ENCODE data around the gene ATG14. TPM values are rescaled to one million over a fixed set of nuclear protein-coding genes. Genes with fewer than 3 reads are reported as not detected.

ATG14 gene
- total and polyA plus RNA-seq, 5 donors from 2014 or later, result 5.8 to 19.0 (median 6.0) TPM

GRCh38 chr14:55417955-55418354 lies 6.3 kb upstream of the ATG14 start:
- H3K36me3 Mint-ChIP-seq, result no peaks in the 10 kb centered on the region
- H3K9me3 Mint-ChIP-seq, result no peaks in the 10 kb centered on the region
- H3K27ac ChIP-seq (ENCODE audit: insufficient read depth, low read length, poor library complexity, severe bottlenecking), result no peak overlapping the region
- H3K9me3 ChIP-seq (ENCODE audit: control insufficient read depth in 2 of 2, low read length in 2 of 2), result no peaks in the 10 kb centered on the region
- H3K4me1 ChIP-seq (ENCODE audit: control insufficient read depth, insufficient read depth, low read length, poor library complexity, severe bottlenecking), result no peaks in the 10 kb centered on the region
- peaks cover 16% of the 10 kb centered on the region for H3K27me3 Mint-ChIP-seq
- ATAC-seq (ENCODE audit: low read depth in 2 of 2) (no peak), DNase-seq (no peak)
- H3K4me1 Mint-ChIP-seq, result no peaks in the 10 kb centered on the region
- H3K36me3 ChIP-seq (ENCODE audit: control insufficient read depth, insufficient read depth, low read length), result no peaks in the 10 kb centered on the region
- H3K4me3 Mint-ChIP-seq, result no peak overlapping the region
- peaks cover 3% of the 10 kb centered on the region for H3K27me3 ChIP-seq (ENCODE audit: control insufficient read depth, insufficient read depth, low read length)
- H3K27ac Mint-ChIP-seq, result no peak overlapping the region
- no peak overlapping the region for H3K4me3 ChIP-seq (ENCODE audit: low read depth, low read length)

- H3K27me3 Mint-ChIP-seq, result peaks cover 16% of the 10 kb centered on the region
- ATAC-seq (ENCODE audit: low read depth in 2 of 2) (no peak), DNase-seq (peak in 1 of 3 donors; percentile 30)
- H3K4me3 ChIP-seq (ENCODE audit: low read depth, low read length), result no peak overlapping the region
- peaks cover 3% of the 10 kb centered on the region for H3K4me1 ChIP-seq (ENCODE audit: control insufficient read depth, insufficient read depth, low read length, poor library complexity, severe bottlenecking)
- no peak overlapping the region for H3K27ac ChIP-seq (ENCODE audit: insufficient read depth, low read length, poor library complexity, severe bottlenecking)
- no peaks in the 10 kb centered on the region for H3K9me3 Mint-ChIP-seq
- no peaks in the 10 kb centered on the region for H3K9me3 ChIP-seq (ENCODE audit: control insufficient read depth in 2 of 2, low read length in 2 of 2)
- H3K27me3 ChIP-seq (ENCODE audit: control insufficient read depth, insufficient read depth, low read length), result peaks cover 3% of the 10 kb centered on the region
- H3K4me3 Mint-ChIP-seq, result no peak overlapping the region
- peak overlapping the region in 1 of 3 donors; percentile 90 for H3K27ac Mint-ChIP-seq
- H3K36me3 Mint-ChIP-seq, result no peaks in the 10 kb centered on the region
- H3K4me1 Mint-ChIP-seq, result peaks cover 5 to 7% (median 6%) of the 10 kb centered on the region in 4 donors
- H3K36me3 ChIP-seq (ENCODE audit: control insufficient read depth, insufficient read depth, low read length), result no peaks in the 10 kb centered on the region
Observed at GRCh38 chr14:55416866-55417265, 5.2 kb upstream of the ATG14 start.

GRCh38 chr14:55414551-55414950 lies 2.9 kb upstream of the ATG14 start:
- no peak overlapping the region for H3K27ac Mint-ChIP-seq
- no peak for ATAC-seq (ENCODE audit: low read depth in 2 of 2)
- no peaks in the 10 kb centered on the region for H3K36me3 Mint-ChIP-seq
- Histone ChIP-seq H3K27me3 (ENCODE audit: control insufficient read depth, insufficient read depth, low read length) (peaks cover 3% of the 10 kb centered on the region), H3K9me3 (ENCODE audit: control insufficient read depth in 2 of 2, low read length in 2 of 2) (no peaks in the 10 kb centered on the region), H3K4me1 (ENCODE audit: control insufficient read depth, insufficient read depth, low read length, poor library complexity, severe bottlenecking) (peaks cover 24% of the 10 kb centered on the region), H3K27ac (ENCODE audit: insufficient read depth, low read length, poor library complexity, severe bottlenecking) (no peak overlapping the region), H3K4me3 (ENCODE audit: low read depth, low read length) (no peak overlapping the region), H3K36me3 (ENCODE audit: control insufficient read depth, insufficient read depth, low read length) (no peaks in the 10 kb centered on the region)
- no peak overlapping the region for H3K4me3 Mint-ChIP-seq
- H3K27me3 Mint-ChIP-seq, result peaks cover 22% of the 10 kb centered on the region
- no peaks in the 10 kb centered on the region for H3K9me3 Mint-ChIP-seq
- no peak for DNase-seq
- H3K4me1 Mint-ChIP-seq, result peaks cover 19 to 26% (median 22%) of the 10 kb centered on the region in 4 donors

- Histone ChIP-seq H3K27ac (ENCODE audit: insufficient read depth, low read length, poor library complexity, severe bottlenecking) (no peak overlapping the region), H3K36me3 (ENCODE audit: control insufficient read depth, insufficient read depth, low read length) (no peaks in the 10 kb centered on the region), H3K9me3 (ENCODE audit: control insufficient read depth in 2 of 2, low read length in 2 of 2) (no peaks in the 10 kb centered on the region), H3K4me1 (ENCODE audit: control insufficient read depth, insufficient read depth, low read length, poor library complexity, severe bottlenecking) (peaks cover 30% of the 10 kb centered on the region), H3K27me3 (ENCODE audit: control insufficient read depth, insufficient read depth, low read length) (no peaks in the 10 kb centered on the region), H3K4me3 (ENCODE audit: low read depth, low read length) (peak overlapping the region; percentile 89)
- H3K36me3 Mint-ChIP-seq, result no peaks in the 10 kb centered on the region
- no peak for ATAC-seq (ENCODE audit: low read depth in 2 of 2)
- no peak for DNase-seq
- no peaks in the 10 kb centered on the region for H3K9me3 Mint-ChIP-seq
- H3K27me3 Mint-ChIP-seq, result peaks cover 22% of the 10 kb centered on the region
- H3K4me1 Mint-ChIP-seq, result peaks cover 28 to 39% (median 33%) of the 10 kb centered on the region in 4 donors
- H3K4me3 Mint-ChIP-seq, result peak overlapping the region; percentile 76 to 94 (median 92)
- H3K27ac Mint-ChIP-seq, result peak overlapping the region in 2 of 3 donors; percentile 5 to 13
Observed at GRCh38 chr14:55412676-55413075, 1.0 kb upstream of the ATG14 start.

GRCh38 chr14:55410876-55411275 lies 754 bp downstream of the ATG14 start:
- peak overlapping the region; percentile 76 to 94 (median 92) for H3K4me3 Mint-ChIP-seq
- no peaks in the 10 kb centered on the region for H3K36me3 Mint-ChIP-seq
- H3K4me1 Mint-ChIP-seq, result peaks cover 31 to 49% (median 43%) of the 10 kb centered on the region in 4 donors
- no peak for ATAC-seq (ENCODE audit: low read depth in 2 of 2)
- Histone ChIP-seq H3K27ac (ENCODE audit: insufficient read depth, low read length, poor library complexity, severe bottlenecking) (no peak overlapping the region), H3K4me1 (ENCODE audit: control insufficient read depth, insufficient read depth, low read length, poor library complexity, severe bottlenecking) (peaks cover 30% of the 10 kb centered on the region), H3K36me3 (ENCODE audit: control insufficient read depth, insufficient read depth, low read length) (peaks cover 6% of the 10 kb centered on the region), H3K9me3 (ENCODE audit: control insufficient read depth in 2 of 2, low read length in 2 of 2) (no peaks in the 10 kb centered on the region), H3K27me3 (ENCODE audit: control insufficient read depth, insufficient read depth, low read length) (no peaks in the 10 kb centered on the region), H3K4me3 (ENCODE audit: low read depth, low read length) (peak overlapping the region; percentile 94)
- H3K9me3 Mint-ChIP-seq, result no peaks in the 10 kb centered on the region
- no peak for DNase-seq
- peak overlapping the region; percentile 66 to 91 (median 70) for H3K27ac Mint-ChIP-seq
- H3K27me3 Mint-ChIP-seq, result peaks cover 16% of the 10 kb centered on the region

- Mint-ChIP-seq H3K9me3 (no peaks in the 10 kb centered on the region), H3K4me1 (peaks cover 34 to 61% (median 52%) of the 10 kb centered on the region in 4 donors), H3K36me3 (peaks cover 7% of the 10 kb centered on the region), H3K27me3 (no peaks in the 10 kb centered on the region), H3K4me3 (no peak overlapping the region), H3K27ac (no peak overlapping the region)
- no peaks in the 10 kb centered on the region for H3K27me3 ChIP-seq (ENCODE audit: control insufficient read depth, insufficient read depth, low read length)
- H3K9me3 ChIP-seq (ENCODE audit: control insufficient read depth in 2 of 2, low read length in 2 of 2), result no peaks in the 10 kb centered on the region
- H3K27ac ChIP-seq (ENCODE audit: insufficient read depth, low read length, poor library complexity, severe bottlenecking), result no peak overlapping the region
- peaks cover 3% of the 10 kb centered on the region for H3K4me1 ChIP-seq (ENCODE audit: control insufficient read depth, insufficient read depth, low read length, poor library complexity, severe bottlenecking)
- H3K4me3 ChIP-seq (ENCODE audit: low read depth, low read length), result no peak overlapping the region
- peaks cover 6% of the 10 kb centered on the region for H3K36me3 ChIP-seq (ENCODE audit: control insufficient read depth, insufficient read depth, low read length)
- DNase-seq, result no peak
- ATAC-seq (ENCODE audit: low read depth in 2 of 2), result no peak
Observed at GRCh38 chr14:55404173-55404854, 7.3 kb downstream of the ATG14 start.

- Histone ChIP-seq H3K27me3 (ENCODE audit: control insufficient read depth, insufficient read depth, low read length) (no peaks in the 10 kb centered on the region), H3K9me3 (ENCODE audit: control insufficient read depth in 2 of 2, low read length in 2 of 2) (no peaks in the 10 kb centered on the region), H3K36me3 (ENCODE audit: control insufficient read depth, insufficient read depth, low read length) (peaks cover 9% of the 10 kb centered on the region), H3K4me1 (ENCODE audit: control insufficient read depth, insufficient read depth, low read length, poor library complexity, severe bottlenecking) (no peaks in the 10 kb centered on the region), H3K27ac (ENCODE audit: insufficient read depth, low read length, poor library complexity, severe bottlenecking) (no peak overlapping the region), H3K4me3 (ENCODE audit: low read depth, low read length) (no peak overlapping the region)
- DNase-seq (no peak), ATAC-seq (ENCODE audit: low read depth in 2 of 2) (no peak)
- Mint-ChIP-seq H3K27me3 (no peaks in the 10 kb centered on the region), H3K36me3 (peaks cover 13% of the 10 kb centered on the region), H3K4me3 (no peak overlapping the region), H3K4me1 (peaks cover 36 to 51% (median 43%) of the 10 kb centered on the region in 4 donors), H3K27ac (peak overlapping the region in 1 of 3 donors; percentile 9), H3K9me3 (no peaks in the 10 kb centered on the region)
Observed at GRCh38 chr14:55401751-55402150, 9.9 kb downstream of the ATG14 start.

- Mint-ChIP-seq H3K27ac (no peak overlapping the region), H3K4me1 (peaks cover 22 to 42% (median 30%) of the 10 kb centered on the region in 4 donors), H3K36me3 (peaks cover 21% of the 10 kb centered on the region), H3K27me3 (no peaks in the 10 kb centered on the region), H3K9me3 (no peaks in the 10 kb centered on the region), H3K4me3 (no peak overlapping the region)
- ATAC-seq (ENCODE audit: low read depth in 2 of 2) (no peak), DNase-seq (peak in 1 of 3 donors; percentile 11)
- Histone ChIP-seq H3K9me3 (ENCODE audit: control insufficient read depth in 2 of 2, low read length in 2 of 2) (no peaks in the 10 kb centered on the region), H3K36me3 (ENCODE audit: control insufficient read depth, insufficient read depth, low read length) (peaks cover 17% of the 10 kb centered on the region), H3K27me3 (ENCODE audit: control insufficient read depth, insufficient read depth, low read length) (no peaks in the 10 kb centered on the region), H3K4me1 (ENCODE audit: control insufficient read depth, insufficient read depth, low read length, poor library complexity, severe bottlenecking) (no peaks in the 10 kb centered on the region), H3K4me3 (ENCODE audit: low read depth, low read length) (no peak overlapping the region), H3K27ac (ENCODE audit: insufficient read depth, low read length, poor library complexity, severe bottlenecking) (no peak overlapping the region)
Observed at GRCh38 chr14:55399852-55400251, 11.8 kb downstream of the ATG14 start.
